Measurements from ENCODE around the gene FNTB. TPM values are rescaled to one million over a fixed set of nuclear protein-coding genes. Genes with fewer than 3 reads are reported as not detected.

The FNTB gene
- total and polyA plus RNA-seq, 5 donors from 2014 or later, result 6.3 to 15.5 (median 7.9) TPM

- ATAC-seq (ENCODE audit: low read depth in 2 of 2) (no peak), DNase-seq (no peak)
- Histone ChIP-seq H3K4me3 (ENCODE audit: low read depth, low read length) (peak overlapping the region; percentile 48), H3K36me3 (ENCODE audit: control insufficient read depth, insufficient read depth, low read length) (no peaks in the 10 kb centered on the region), H3K27me3 (ENCODE audit: control insufficient read depth, insufficient read depth, low read length) (no peaks in the 10 kb centered on the region), H3K27ac (ENCODE audit: insufficient read depth, low read length, poor library complexity, severe bottlenecking) (no peak overlapping the region), H3K4me1 (ENCODE audit: control insufficient read depth, insufficient read depth, low read length, poor library complexity, severe bottlenecking) (peaks cover 18% of the 10 kb centered on the region), H3K9me3 (ENCODE audit: control insufficient read depth in 2 of 2, low read length in 2 of 2) (no peaks in the 10 kb centered on the region)
- Mint-ChIP-seq H3K9me3 (no peaks in the 10 kb centered on the region), H3K36me3 (peaks cover 3% of the 10 kb centered on the region), H3K4me1 (peaks cover 5 to 39% (median 11%) of the 10 kb centered on the region in 4 donors), H3K4me3 (peak overlapping the region; percentile 86 to 91 (median 90)), H3K27me3 (peaks cover 13% of the 10 kb centered on the region), H3K27ac (peak overlapping the region in 2 of 3 donors; percentile 75 to 92)
These were observed 13.7 kb upstream of the FNTB start for GRCh38 chr14:64973026-64973442.

GRCh38 chr14:64973826-64974225 lies 12.9 kb upstream of the FNTB start:
- no peak for ATAC-seq (ENCODE audit: low read depth in 2 of 2)
- H3K4me3 ChIP-seq (ENCODE audit: low read depth, low read length), result no peak overlapping the region

DNA sequence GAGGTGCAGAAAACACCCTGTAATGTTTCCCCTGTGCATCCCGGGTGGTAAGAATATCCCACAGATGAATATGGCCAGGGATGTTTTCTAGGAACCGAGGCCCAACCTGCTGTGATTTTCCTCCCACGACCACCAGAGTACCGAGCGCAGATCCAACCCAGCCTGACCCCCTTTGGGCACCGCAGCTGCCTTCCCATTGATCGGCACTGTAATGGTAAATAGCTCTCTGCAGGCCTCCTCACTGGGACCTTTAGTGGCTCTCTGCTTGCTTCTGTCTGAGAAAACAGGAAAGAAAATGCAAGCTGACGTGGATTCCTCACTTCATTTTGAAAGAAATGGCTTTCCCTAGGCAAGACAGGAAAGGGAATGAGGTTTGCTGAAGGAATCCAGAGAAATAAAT lies 12.1 kb upstream of the FNTB start:
- no peaks in the 10 kb centered on the region for H3K9me3 Mint-ChIP-seq

More at GRCh38 chr14:64973826-64974225, 12.9 kb upstream of the FNTB start:
- no peaks in the 10 kb centered on the region for H3K36me3 ChIP-seq (ENCODE audit: control insufficient read depth, insufficient read depth, low read length)
- no peaks in the 10 kb centered on the region for H3K9me3 ChIP-seq (ENCODE audit: control insufficient read depth in 2 of 2, low read length in 2 of 2)
- H3K27me3 ChIP-seq (ENCODE audit: control insufficient read depth, insufficient read depth, low read length), result no peaks in the 10 kb centered on the region
- Mint-ChIP-seq H3K27ac (no peak overlapping the region), H3K27me3 (peaks cover 13% of the 10 kb centered on the region), H3K4me1 (peaks cover 5 to 32% (median 8%) of the 10 kb centered on the region in 4 donors), H3K9me3 (no peaks in the 10 kb centered on the region), H3K36me3 (no peaks in the 10 kb centered on the region), H3K4me3 (peak overlapping the region in 1 of 4 donors; percentile 83)
- no peak overlapping the region for H3K27ac ChIP-seq (ENCODE audit: insufficient read depth, low read length, poor library complexity, severe bottlenecking)
- peaks cover 18% of the 10 kb centered on the region for H3K4me1 ChIP-seq (ENCODE audit: control insufficient read depth, insufficient read depth, low read length, poor library complexity, severe bottlenecking)
- DNase-seq, result no peak

GRCh38 chr14:64979336-64980074 lies 7.2 kb upstream of the FNTB start:
- H3K4me1 Mint-ChIP-seq, result peaks cover 6 to 11% (median 8%) of the 10 kb centered on the region in 4 donors
- Histone ChIP-seq H3K4me1 (ENCODE audit: control insufficient read depth, insufficient read depth, low read length, poor library complexity, severe bottlenecking) (peaks cover 5% of the 10 kb centered on the region), H3K36me3 (ENCODE audit: control insufficient read depth, insufficient read depth, low read length) (no peaks in the 10 kb centered on the region), H3K27me3 (ENCODE audit: control insufficient read depth, insufficient read depth, low read length) (no peaks in the 10 kb centered on the region), H3K27ac (ENCODE audit: insufficient read depth, low read length, poor library complexity, severe bottlenecking) (no peak overlapping the region), H3K9me3 (ENCODE audit: control insufficient read depth in 2 of 2, low read length in 2 of 2) (no peaks in the 10 kb centered on the region), H3K4me3 (ENCODE audit: low read depth, low read length) (no peak overlapping the region)
- no peaks in the 10 kb centered on the region for H3K9me3 Mint-ChIP-seq
- no peak overlapping the region for H3K27ac Mint-ChIP-seq
- H3K27me3 Mint-ChIP-seq, result peaks cover 17% of the 10 kb centered on the region
- no peak for ATAC-seq (ENCODE audit: low read depth in 2 of 2)
- H3K4me3 Mint-ChIP-seq, result no peak overlapping the region
- DNase-seq, result no peak
- no peaks in the 10 kb centered on the region for H3K36me3 Mint-ChIP-seq

More for the DNA sequence above, 12.1 kb upstream of the FNTB start:
- Histone ChIP-seq H3K27me3 (ENCODE audit: control insufficient read depth, insufficient read depth, low read length) (no peaks in the 10 kb centered on the region), H3K4me1 (ENCODE audit: control insufficient read depth, insufficient read depth, low read length, poor library complexity, severe bottlenecking) (peaks cover 18% of the 10 kb centered on the region), H3K27ac (ENCODE audit: insufficient read depth, low read length, poor library complexity, severe bottlenecking) (no peak overlapping the region), H3K36me3 (ENCODE audit: control insufficient read depth, insufficient read depth, low read length) (no peaks in the 10 kb centered on the region), H3K4me3 (ENCODE audit: low read depth, low read length) (no peak overlapping the region), H3K9me3 (ENCODE audit: control insufficient read depth in 2 of 2, low read length in 2 of 2) (no peaks in the 10 kb centered on the region)
- H3K4me1 Mint-ChIP-seq, result peaks cover 5 to 26% (median 8%) of the 10 kb centered on the region in 4 donors
- H3K27ac Mint-ChIP-seq, result no peak overlapping the region
- DNase-seq, result no peak
- H3K4me3 Mint-ChIP-seq, result peak overlapping the region in 3 of 4 donors; percentile 7 to 86 (median 83)
- no peaks in the 10 kb centered on the region for H3K36me3 Mint-ChIP-seq
- ATAC-seq (ENCODE audit: low read depth in 2 of 2), result no peak
- peaks cover 13% of the 10 kb centered on the region for H3K27me3 Mint-ChIP-seq

DNA sequence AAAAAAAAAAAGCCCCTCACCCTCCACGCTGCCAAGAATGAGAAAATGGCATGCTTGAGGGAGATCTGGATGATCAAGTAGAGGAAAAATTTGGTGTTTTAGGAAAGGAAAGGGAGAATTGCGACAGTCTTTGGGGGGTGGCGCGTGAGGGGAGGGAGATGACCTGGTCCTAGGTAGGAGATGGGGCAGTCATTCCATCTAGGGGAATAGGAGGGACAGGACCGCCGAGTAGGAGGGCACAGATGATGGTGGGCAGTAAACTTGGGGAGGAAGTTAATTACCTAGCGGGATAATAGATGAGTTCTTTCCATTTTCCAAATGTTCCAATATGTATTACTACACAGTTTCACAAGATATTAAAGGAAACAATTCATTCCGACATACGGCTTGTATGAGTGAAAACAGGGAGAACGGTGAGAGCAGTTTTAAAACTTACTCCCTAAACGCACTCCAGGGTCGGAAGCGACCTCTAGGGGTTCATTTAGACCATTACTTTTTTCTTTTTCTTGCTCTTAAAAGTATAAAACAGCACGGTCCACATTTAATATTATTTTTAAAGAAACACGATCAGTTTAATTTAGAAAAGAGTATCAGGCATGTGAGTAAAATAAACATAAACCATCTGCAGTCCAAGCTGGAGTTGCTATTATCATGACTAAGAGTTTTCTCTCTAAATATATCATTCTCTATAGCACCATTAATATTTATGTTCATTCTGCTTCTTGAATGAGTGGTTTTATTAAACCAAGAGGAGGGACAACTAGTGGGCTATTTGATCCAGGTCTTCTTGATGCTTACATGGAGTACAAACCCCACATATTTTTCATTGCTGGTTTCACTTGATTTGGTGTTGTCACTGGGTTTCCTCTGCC lies 3.0 kb upstream of the FNTB start:
- Histone ChIP-seq H3K27me3 (ENCODE audit: control insufficient read depth, insufficient read depth, low read length) (no peaks in the 10 kb centered on the region), H3K4me1 (ENCODE audit: control insufficient read depth, insufficient read depth, low read length, poor library complexity, severe bottlenecking) (peaks cover 21% of the 10 kb centered on the region), H3K4me3 (ENCODE audit: low read depth, low read length) (peak overlapping the region; percentile 56), H3K36me3 (ENCODE audit: control insufficient read depth, insufficient read depth, low read length) (no peaks in the 10 kb centered on the region), H3K27ac (ENCODE audit: insufficient read depth, low read length, poor library complexity, severe bottlenecking) (no peak overlapping the region), H3K9me3 (ENCODE audit: control insufficient read depth in 2 of 2, low read length in 2 of 2) (no peaks in the 10 kb centered on the region)
- DNase-seq, result peak in 2 of 3 donors; percentile 66 to 70
- H3K27me3 Mint-ChIP-seq, result peaks cover 5% of the 10 kb centered on the region
- peaks cover 12 to 34% (median 18%) of the 10 kb centered on the region in 4 donors for H3K4me1 Mint-ChIP-seq
- H3K4me3 Mint-ChIP-seq, result peak overlapping the region in 3 of 4 donors; percentile 0 to 75 (median 65)
- H3K27ac Mint-ChIP-seq, result no peak overlapping the region
- H3K36me3 Mint-ChIP-seq, result no peaks in the 10 kb centered on the region
- H3K9me3 Mint-ChIP-seq, result no peaks in the 10 kb centered on the region
- no peak for ATAC-seq (ENCODE audit: low read depth in 2 of 2)

DNA sequence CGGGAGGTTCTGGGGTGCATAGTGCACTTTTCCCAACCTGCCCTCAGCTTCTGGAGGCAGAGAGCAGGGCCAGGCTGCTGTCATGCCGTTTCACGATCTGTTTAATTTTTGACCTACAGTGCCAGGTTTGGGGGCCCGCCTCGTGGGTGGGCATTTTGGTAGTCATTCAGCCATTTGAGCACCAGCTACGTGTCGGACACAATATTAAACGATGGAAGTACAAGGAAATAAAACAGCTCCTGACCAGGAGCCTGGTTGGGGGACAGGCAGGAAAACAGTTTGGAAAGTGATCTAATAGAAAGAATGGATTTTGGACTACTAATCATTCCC lies 708 bp downstream of the FNTB start:
- peaks cover 23 to 67% (median 34%) of the 10 kb centered on the region in 4 donors for H3K4me1 Mint-ChIP-seq
- H3K4me3 Mint-ChIP-seq, result peak overlapping the region; percentile 86 to 97 (median 94)
- H3K36me3 Mint-ChIP-seq, result peaks cover 4% of the 10 kb centered on the region
- Histone ChIP-seq H3K27ac (ENCODE audit: insufficient read depth, low read length, poor library complexity, severe bottlenecking) (peak overlapping the region; percentile 84), H3K9me3 (ENCODE audit: control insufficient read depth in 2 of 2, low read length in 2 of 2) (no peaks in the 10 kb centered on the region), H3K4me3 (ENCODE audit: low read depth, low read length) (peak overlapping the region; percentile 95), H3K4me1 (ENCODE audit: control insufficient read depth, insufficient read depth, low read length, poor library complexity, severe bottlenecking) (peaks cover 46% of the 10 kb centered on the region), H3K27me3 (ENCODE audit: control insufficient read depth, insufficient read depth, low read length) (no peaks in the 10 kb centered on the region), H3K36me3 (ENCODE audit: control insufficient read depth, insufficient read depth, low read length) (no peaks in the 10 kb centered on the region)
- no peaks in the 10 kb centered on the region for H3K9me3 Mint-ChIP-seq
- DNase-seq, result no peak
- H3K27ac Mint-ChIP-seq, result peak overlapping the region in 2 of 3 donors; percentile 93 to 98
- ATAC-seq (ENCODE audit: low read depth in 2 of 2), result no peak
- H3K27me3 Mint-ChIP-seq, result peaks cover 5% of the 10 kb centered on the region

DNA sequence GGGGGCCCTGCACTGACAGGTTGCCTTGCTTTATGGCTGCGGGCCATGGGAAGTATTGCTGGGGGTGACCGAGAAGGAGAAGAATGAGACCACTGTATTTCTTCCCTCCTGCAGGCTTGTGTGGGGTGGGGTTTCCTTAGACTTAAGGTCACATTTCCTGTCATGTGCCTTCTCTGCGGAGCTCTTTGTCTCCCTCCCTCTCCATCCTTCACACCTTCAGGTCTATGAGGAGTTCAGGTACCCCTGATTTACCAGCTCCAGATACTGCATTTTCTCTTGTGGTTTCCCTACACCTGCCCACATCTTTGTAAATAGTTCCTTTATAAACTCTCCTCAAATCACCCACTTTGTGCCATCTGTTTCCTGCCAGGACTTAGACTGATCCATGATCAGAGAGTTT lies 3.6 kb downstream of the FNTB start:
- peak overlapping the region; percentile 45 for H3K4me3 ChIP-seq (ENCODE audit: low read depth, low read length)
- DNase-seq (peak in 2 of 3 donors; percentile 40 to 73), ATAC-seq (ENCODE audit: low read depth in 2 of 2) (no peak)
- H3K36me3 ChIP-seq (ENCODE audit: control insufficient read depth, insufficient read depth, low read length), result no peaks in the 10 kb centered on the region
- H3K27ac Mint-ChIP-seq, result peak overlapping the region; percentile 52 to 82 (median 72)
- H3K4me3 Mint-ChIP-seq, result peak overlapping the region; percentile 70 to 85 (median 76)
- peaks cover 25 to 69% (median 34%) of the 10 kb centered on the region in 4 donors for H3K4me1 Mint-ChIP-seq
- no peaks in the 10 kb centered on the region for H3K9me3 ChIP-seq (ENCODE audit: control insufficient read depth in 2 of 2, low read length in 2 of 2)
- H3K4me1 ChIP-seq (ENCODE audit: control insufficient read depth, insufficient read depth, low read length, poor library complexity, severe bottlenecking), result peaks cover 43% of the 10 kb centered on the region
- peak overlapping the region; percentile 52 for H3K27ac ChIP-seq (ENCODE audit: insufficient read depth, low read length, poor library complexity, severe bottlenecking)
- no peaks in the 10 kb centered on the region for H3K27me3 ChIP-seq (ENCODE audit: control insufficient read depth, insufficient read depth, low read length)
- no peaks in the 10 kb centered on the region for H3K9me3 Mint-ChIP-seq
- peaks cover 4% of the 10 kb centered on the region for H3K36me3 Mint-ChIP-seq
- no peaks in the 10 kb centered on the region for H3K27me3 Mint-ChIP-seq

All from CD4-positive, CD25-positive, alpha-beta regulatory T cell (primary cell).